Vagina (tissue), 2 donors: ENCODE results near the gene WDR11. TPM values are rescaled to one million over a fixed set of nuclear protein-coding genes. Genes with fewer than 3 reads are reported as not detected.
A peak's percentile ranks its signal among the peaks of the same experiment; 100 is the strongest.
"Not testable (repeated sequence)": the region's sequence is repeated elsewhere in the genome, so short reads cannot be mapped to it uniquely, and the experiment has no call there.

Experiments
- DNase-seq, 2 donors: peaks; one replicate each; pipeline ENCODE4 v3.0.0-alpha.2; 2017; ENCODE audit errors: extremely low spot score in 2 of 2
- H3K27ac ChIP-seq: fragments of 200-600 bp; sonication (generic); one replicate; pipeline ENCODE4 v1.5.1; 2019
- H3K27me3 ChIP-seq: fragments of 200-600 bp; sonication (generic); one replicate; pipeline ENCODE4 v1.5.1; 2019
- H3K36me3 ChIP-seq, 2 donors: fragments of 200-600 bp; sonication (generic); one replicate each; pipeline ENCODE4 v1.5.1; 2017 to 2019
- H3K4me1 ChIP-seq: fragments of 200-600 bp; sonication (generic); one replicate; pipeline ENCODE4 v1.5.1; 2019
- H3K4me3 ChIP-seq, 2 donors: fragments of 200-600 bp; sonication (generic); 1 replicate in 1 of 2; 2 replicates in 1 of 2; pipeline ENCODE4 v1.5.1; 2016 to 2019
- H3K9me3 ChIP-seq: fragments of 200-600 bp; sonication (generic); one replicate; pipeline ENCODE4 v1.5.1; 2019
- CTCF ChIP-seq, 3 experiments: fragments of 450-650 bp in 2 of 3; fragments of 200-600 bp in 1 of 3; sonication (generic) in 1 of 3; IDR thresholded peaks; one replicate each; pipeline ENCODE4 v1.5.1; 2017 to 2019; ENCODE audit warnings: antibody characterized with exemption in 3 of 3, mild to moderate bottlenecking in 2 of 3, moderate library complexity in 2 of 3
- POLR2A ChIP-seq, 2 donors: fragments of 450-650 bp; IDR thresholded peaks; one replicate each; pipeline ENCODE4 v1.6.1; 2017; ENCODE audit warnings: antibody characterized with exemption in 2 of 2, mild to moderate bottlenecking in 2 of 2, moderate library complexity in 2 of 2
- POLR2AphosphoS5 ChIP-seq, 2 donors: sonication (generic); formaldehyde crosslinking; IDR thresholded peaks; one replicate each; pipeline ENCODE4 v1.9.0; 2017; ENCODE audit warnings: antibody characterized with exemption in 2 of 2, mild to moderate bottlenecking in 2 of 2, low read depth in 1 of 2; ENCODE audit not compliant: insufficient read depth in 1 of 2
- intact Hi-C: fragments of 100-400 bp; cut with DNase I; formaldehyde crosslinking; loops from one replicate; pipeline ENCODE4 v1.15.1; 2023
- total RNA-seq: library from RNA; depleted of rRNA; stranded (reverse); fragments of >200 nt; gene quantifications from one replicate; pipeline ENCODE4 v1.2.3, GENCODE V29; 2016

The WDR11 gene
- total RNA-seq, 1 donor from 2014 or later, result 60.6 TPM

GRCh38 chr10:120917521-120918250, 66.5 kb downstream of the WDR11 start:
- Histone ChIP-seq H3K27me3 (no peaks in the 10 kb centered on the region), H3K36me3 (no peaks in the 10 kb centered on the region)

GRCh38 chr10:120923886-120924285, 72.7 kb downstream of the WDR11 start:
- H3K27ac ChIP-seq, H3K4me1 ChIP-seq, DNase-seq, H3K9me3 ChIP-seq, H3K36me3 ChIP-seq, intact Hi-C loops, H3K4me3 ChIP-seq, H3K27me3 ChIP-seq: not testable (repeated sequence)

More at GRCh38 chr10:120917521-120918250, 66.5 kb downstream of the WDR11 start:
- peak in 1 of 2 donors; percentile 62 for DNase-seq
- H3K4me1 ChIP-seq, result no peaks in the 10 kb centered on the region
- no peak overlapping the region for H3K4me3 ChIP-seq
- H3K27ac ChIP-seq, result no peak overlapping the region
- intact Hi-C loops, result no loop called here
- H3K9me3 ChIP-seq, result no peaks in the 10 kb centered on the region
- TF ChIP-seq POLR2AphosphoS5 (IDR thresholded peaks at IDR 0.05; ENCODE audit: insufficient read depth in 1 of 2, low read depth in 1 of 2) (no peak), POLR2A (IDR thresholded peaks at IDR 0.05) (no peak), CTCF (IDR thresholded peaks at IDR 0.05) (no peak)

- Histone ChIP-seq H3K27ac (no peak overlapping the region), H3K36me3 (no peaks in the 10 kb centered on the region), H3K27me3 (no peaks in the 10 kb centered on the region), H3K4me3 (no peak overlapping the region), H3K4me1 (no peaks in the 10 kb centered on the region), H3K9me3 (no peaks in the 10 kb centered on the region)
- TF ChIP-seq POLR2AphosphoS5 (IDR thresholded peaks at IDR 0.05; ENCODE audit: insufficient read depth in 1 of 2, low read depth in 1 of 2) (no peak), CTCF (IDR thresholded peaks at IDR 0.05) (no peak), POLR2A (IDR thresholded peaks at IDR 0.05) (no peak)
- intact Hi-C loops, result no loop called here
- no peak for DNase-seq
Measured at GRCh38 chr10:120926611-120927010, 75.4 kb downstream of the WDR11 start.

- Histone ChIP-seq H3K4me3 (no peak overlapping the region), H3K27ac (no peak overlapping the region), H3K9me3 (no peaks in the 10 kb centered on the region), H3K36me3 (no peaks in the 10 kb centered on the region), H3K27me3 (no peaks in the 10 kb centered on the region), H3K4me1 (no peaks in the 10 kb centered on the region)
- TF ChIP-seq POLR2AphosphoS5 (IDR thresholded peaks at IDR 0.05; ENCODE audit: insufficient read depth in 1 of 2, low read depth in 1 of 2) (no peak), POLR2A (IDR thresholded peaks at IDR 0.05) (no peak)
- no peak for DNase-seq
- intact Hi-C loops, result no loop called here
Measured at GRCh38 chr10:120927352-120927751, 76.2 kb downstream of the WDR11 start.

- H3K9me3 ChIP-seq, result no peaks in the 10 kb centered on the region
- H3K27ac ChIP-seq, result no peak overlapping the region
- H3K36me3 ChIP-seq, result no peaks in the 10 kb centered on the region
- no peak for DNase-seq
- H3K4me1 ChIP-seq, result no peaks in the 10 kb centered on the region
- H3K4me3 ChIP-seq, result no peak overlapping the region
- TF ChIP-seq POLR2A (IDR thresholded peaks at IDR 0.05) (no peak), CTCF (IDR thresholded peaks at IDR 0.05) (no peak), POLR2AphosphoS5 (IDR thresholded peaks at IDR 0.05; ENCODE audit: insufficient read depth in 1 of 2, low read depth in 1 of 2) (no peak)
- intact Hi-C loops, result no loop called here
- H3K27me3 ChIP-seq, result no peaks in the 10 kb centered on the region
Measured at GRCh38 chr10:120929166-120929565, 78.0 kb downstream of the WDR11 start.

- no peaks in the 10 kb centered on the region for H3K36me3 ChIP-seq
- no peak overlapping the region for H3K4me3 ChIP-seq
- H3K27me3 ChIP-seq, result no peaks in the 10 kb centered on the region
- no peaks in the 10 kb centered on the region for H3K9me3 ChIP-seq
- DNase-seq, result no peak
- no peak overlapping the region for H3K27ac ChIP-seq
- no peaks in the 10 kb centered on the region for H3K4me1 ChIP-seq
- intact Hi-C loops, result no loop called here
- TF ChIP-seq POLR2AphosphoS5 (IDR thresholded peaks at IDR 0.05; ENCODE audit: insufficient read depth in 1 of 2, low read depth in 1 of 2) (no peak), CTCF (IDR thresholded peaks at IDR 0.05) (no peak)
Measured at GRCh38 chr10:120931423-120931822, 80.3 kb downstream of the WDR11 start.
